Thyroid gland (tissue), 4 donors: Measurements from ENCODE around the gene B3GNT5. TPM values are rescaled to one million over a fixed set of nuclear protein-coding genes. Genes with fewer than 3 reads are reported as not detected.

Source experiments
- DNase-seq, 2 donors: peaks; one replicate each; pipeline ENCODE4 v3.0.0-alpha.2; 2019
- H3K27ac ChIP-seq, 3 donors: fragments of 200-600 bp; sonication (generic); 1 replicate in 2 of 3; 2 replicates in 1 of 3; pipeline ENCODE4 v1.5.1; 2016 to 2019; ENCODE audit warnings: mild to moderate bottlenecking in 1 of 3, moderate library complexity in 1 of 3
- H3K27me3 ChIP-seq: fragments of 200-600 bp; sonication (generic); one replicate; pipeline ENCODE4 v1.5.1; 2019
- H3K36me3 ChIP-seq, 2 donors: fragments of 200-600 bp; sonication (generic); one replicate each; pipeline ENCODE4 v1.5.1; 2016 to 2019
- H3K4me1 ChIP-seq, 2 donors: fragments of 200-600 bp; sonication (generic); one replicate each; pipeline ENCODE4 v1.5.1; 2017 to 2019
- H3K4me3 ChIP-seq, 3 donors: fragments of 200-600 bp; sonication (generic); replicated peaks in 1 of 3; 1 replicate in 2 of 3; 2 replicates in 1 of 3; pipeline ENCODE4 v1.5.1; 2016; ENCODE audit warnings: mild to moderate bottlenecking in 1 of 3
- H3K9me3 ChIP-seq: fragments of 200-600 bp; sonication (generic); one replicate; pipeline ENCODE4 v1.5.1; 2017
- CTCF ChIP-seq, 6 experiments: fragments of 200-600 bp in 3 of 6; fragments of 450-650 bp in 3 of 6; sonication (generic) in 3 of 6; IDR thresholded peaks; one replicate each; pipeline ENCODE4 v1.5.1; 2016 to 2019; ENCODE audit warnings: antibody characterized with exemption in 6 of 6, mild to moderate bottlenecking in 2 of 6, inconsistent platforms in 1 of 6, moderate library complexity in 1 of 6
- POLR2A ChIP-seq, 2 donors: fragments of 450-650 bp; IDR thresholded peaks; one replicate each; pipeline ENCODE4 v1.6.1; 2017; ENCODE audit warnings: antibody characterized with exemption in 2 of 2, mild to moderate bottlenecking in 2 of 2, moderate library complexity in 1 of 2
- WGBS, 2 donors: methylation state at CpG; one replicate each; pipeline ENCODE4 v1.1.5; 2017; 5-methylcytosine and 5-hydroxymethylcytosine counted together
- intact Hi-C: fragments of 100-400 bp; cut with DNase I; formaldehyde crosslinking; loops from one replicate; pipeline ENCODE4 v1.15.1; 2023
- total RNA-seq, 4 donors: library from RNA; depleted of rRNA; stranded (reverse); fragments of >200 nt; gene quantifications; one replicate each; pipeline ENCODE4 v1.2.3, GENCODE V29; 2016

B3GNT5 gene
- total RNA-seq, 4 donors from 2014 or later: 5.2 to 10.6 (median 7.1) TPM

- 95 to 98% methylated on average over 7 of the region's 7 CpGs for WGBS, 2 donors
- Histone ChIP-seq H3K9me3 (no peaks in the 10 kb centered on the region), H3K27me3 (no peaks in the 10 kb centered on the region), H3K4me3 (no peak overlapping the region), H3K36me3 (no peaks in the 10 kb centered on the region), H3K4me1 (peaks cover 4 to 9% of the 10 kb centered on the region in 2 donors), H3K27ac (no peak overlapping the region)
- intact Hi-C loops: no loop called here
- TF ChIP-seq CTCF (IDR thresholded peaks at IDR 0.05) (no peak), POLR2A (IDR thresholded peaks at IDR 0.05) (no peak)
- no peak for DNase-seq
Measured at GRCh38 chr3:183270344-183270743, 17.3 kb downstream of the B3GNT5 start.

GRCh38 chr3:183272142-183272541 lies 19.1 kb downstream of the B3GNT5 start:
- 94 to 98% methylated on average over 3 of the region's 3 CpGs for WGBS, 2 donors

GRCh38 chr3:183272791-183273190 lies 19.7 kb downstream of the B3GNT5 start:
- intact Hi-C loops: no loop called here
- no peak for TF ChIP-seq POLR2A (IDR thresholded peaks at IDR 0.05)
- TF ChIP-seq CTCF (IDR thresholded peaks at IDR 0.05): no peak
- H3K9me3 ChIP-seq: no peaks in the 10 kb centered on the region
- no peaks in the 10 kb centered on the region for H3K27me3 ChIP-seq
- H3K4me1 ChIP-seq: no peaks in the 10 kb centered on the region
- no peak overlapping the region for H3K4me3 ChIP-seq
- no peak overlapping the region for H3K27ac ChIP-seq
- DNase-seq: no peak
- H3K36me3 ChIP-seq: no peaks in the 10 kb centered on the region

More at GRCh38 chr3:183272142-183272541, 19.1 kb downstream of the B3GNT5 start:
- H3K4me3 ChIP-seq: no peak overlapping the region
- H3K9me3 ChIP-seq: no peaks in the 10 kb centered on the region
- DNase-seq: no peak
- H3K27me3 ChIP-seq: no peaks in the 10 kb centered on the region
- H3K4me1 ChIP-seq: no peaks in the 10 kb centered on the region
- no peaks in the 10 kb centered on the region for H3K36me3 ChIP-seq
- intact Hi-C loops: no loop called here
- no peak for TF ChIP-seq POLR2A (IDR thresholded peaks at IDR 0.05)
- TF ChIP-seq CTCF (IDR thresholded peaks at IDR 0.05): no peak
- H3K27ac ChIP-seq: no peak overlapping the region

- no peak overlapping the region for H3K27ac ChIP-seq
- H3K36me3 ChIP-seq: no peaks in the 10 kb centered on the region
- no peaks in the 10 kb centered on the region for H3K4me1 ChIP-seq
- 91 to 93% methylated on average over 5 of the region's 5 CpGs for WGBS, 2 donors
- H3K9me3 ChIP-seq: no peaks in the 10 kb centered on the region
- H3K27me3 ChIP-seq: no peaks in the 10 kb centered on the region
- DNase-seq: no peak
- H3K4me3 ChIP-seq: no peak overlapping the region
- intact Hi-C loops: no loop called here
- no peak for TF ChIP-seq CTCF (IDR thresholded peaks at IDR 0.05)
- no peak for TF ChIP-seq POLR2A (IDR thresholded peaks at IDR 0.05)
Measured at GRCh38 chr3:183274609-183275008, 21.6 kb downstream of the B3GNT5 start.

GRCh38 chr3:183275418-183275817 lies 22.4 kb downstream of the B3GNT5 start:
- H3K27ac ChIP-seq: no peak overlapping the region
- intact Hi-C loops: no loop called here
- no peaks in the 10 kb centered on the region for H3K4me1 ChIP-seq
- H3K4me3 ChIP-seq: no peak overlapping the region
- H3K9me3 ChIP-seq: no peaks in the 10 kb centered on the region
- no peaks in the 10 kb centered on the region for H3K27me3 ChIP-seq
- DNase-seq: no peak
- H3K36me3 ChIP-seq: no peaks in the 10 kb centered on the region
- WGBS, 2 donors: 44 to 47% methylated on average over 2 of the region's 2 CpGs
- no peak for TF ChIP-seq POLR2A (IDR thresholded peaks at IDR 0.05)
- TF ChIP-seq CTCF (IDR thresholded peaks at IDR 0.05): no peak
